ENCODE results near the gene HNRNPH3.
"Not testable (repeated sequence)": the region's sequence is repeated elsewhere in the genome, so short reads cannot be mapped to it uniquely, and the experiment has no call there.

The HNRNPH3 gene

GRCh38 chr10:68301790-68302502 lies 29.9 kb upstream of the HNRNPH3 start:
- FAIRE-seq (peak; percentile 6), DNase-seq (ENCODE audit: insufficient read length, low spot score) (no peak)
- TF ChIP-seq CTCF (IDR thresholded peaks at IDR 0.05; ENCODE audit: insufficient read depth, missing control alignments), result peak; percentile 65

- FAIRE-seq (no peak), DNase-seq (ENCODE audit: insufficient read length, low spot score) (no peak)
- TF ChIP-seq CTCF (IDR thresholded peaks at IDR 0.05; ENCODE audit: insufficient read depth, missing control alignments), result no peak
These were observed 29.4 kb upstream of the HNRNPH3 start for GRCh38 chr10:68302503-68302823.

- no peak for FAIRE-seq
These were observed 29.0 kb upstream of the HNRNPH3 start for GRCh38 chr10:68302871-68303270.

GRCh38 chr10:68303849-68304412 lies 27.9 kb upstream of the HNRNPH3 start:
- DNase-seq (ENCODE audit: insufficient read length, low spot score) (no peak), FAIRE-seq (no peak)
- no peak for TF ChIP-seq CTCF (IDR thresholded peaks at IDR 0.05; ENCODE audit: insufficient read depth, missing control alignments)

More at GRCh38 chr10:68302871-68303270, 29.0 kb upstream of the HNRNPH3 start:
- DNase-seq (ENCODE audit: insufficient read length, low spot score), result no peak
- no peak for TF ChIP-seq CTCF (IDR thresholded peaks at IDR 0.05; ENCODE audit: insufficient read depth, missing control alignments)

GRCh38 chr10:68305854-68306253 lies 26.0 kb upstream of the HNRNPH3 start:
- no peak for TF ChIP-seq CTCF (IDR thresholded peaks at IDR 0.05; ENCODE audit: insufficient read depth, missing control alignments)
- FAIRE-seq (no peak), DNase-seq (ENCODE audit: insufficient read length, low spot score) (no peak)

GRCh38 chr10:68310531-68310930 lies 21.3 kb upstream of the HNRNPH3 start:
- FAIRE-seq, result no peak
- TF ChIP-seq CTCF (IDR thresholded peaks at IDR 0.05; ENCODE audit: insufficient read depth, missing control alignments), result no peak

GRCh38 chr10:68314930-68315329 lies 16.9 kb upstream of the HNRNPH3 start:
- not testable (repeated sequence) for FAIRE-seq; DNase-seq (ENCODE audit: insufficient read length, low spot score)

More at GRCh38 chr10:68310531-68310930, 21.3 kb upstream of the HNRNPH3 start:
- DNase-seq (ENCODE audit: insufficient read length, low spot score), result no peak
